Adrenal gland (tissue), 12 donors: ENCODE data around the gene LAMA4. TPM values are rescaled to one million over a fixed set of nuclear protein-coding genes. Genes with fewer than 3 reads are reported as not detected.

Experiments used
- DNase-seq, 7 donors: peaks; one replicate each; pipeline ENCODE4 v3.0.0-alpha.2; 2019 to 2020
- H3K27ac ChIP-seq, 5 donors: fragments of 200-600 bp; sonication (generic) in 4 of 5; 1 replicate in 3 of 5; 2 replicates in 2 of 5; pipeline versions ENCODE4 v1.5.1 to v1.8.0; 2016 to 2020; ENCODE audit warnings: mild to moderate bottlenecking in 1 of 5
- H3K27me3 ChIP-seq: fragments of 200-600 bp; 2 replicates; pipeline ENCODE4 v1.8.0; 2021
- H3K36me3 ChIP-seq, 2 donors: fragments of 200-600 bp; replicated peaks in 1 of 2; 1 replicate in 1 of 2; 2 replicates in 1 of 2; pipeline versions ENCODE4 v1.5.1 to v1.8.0; 2018 to 2022
- H3K4me1 ChIP-seq, 2 donors: fragments of 200-600 bp; replicated peaks in 1 of 2; 1 replicate in 1 of 2; 2 replicates in 1 of 2; pipeline versions ENCODE4 v1.5.1 to v1.8.0; 2018 to 2021
- H3K4me3 ChIP-seq, 4 donors: fragments of 200-600 bp; sonication (generic) in 3 of 4; one replicate each; pipeline ENCODE4 v1.5.1; 2016 to 2018
- H3K9me3 ChIP-seq, 3 donors: fragments of 200-600 bp; sonication (generic) in 1 of 3; replicated peaks in 1 of 3; 1 replicate in 2 of 3; 2 replicates in 1 of 3; pipeline versions ENCODE4 v1.5.1 to v1.8.0; 2016 to 2021
- CTCF ChIP-seq, 6 experiments: fragments of 450-650 bp in 4 of 6; fragments of 200-600 bp in 2 of 6; sonication (generic) in 1 of 6; IDR thresholded peaks; 1 replicate in 5 of 6; 2 replicates in 1 of 6; pipeline versions ENCODE4 v1.5.1 to v1.8.0; 2016 to 2021; ENCODE audit warnings: antibody characterized with exemption in 6 of 6, mild to moderate bottlenecking in 2 of 6, moderate library complexity in 1 of 6
- WGBS, 4 donors: extraction: QIAGEN DNeasy Blood & Tissue Kit in 2 of 4; methylation state at CpG; one replicate each; pipeline versions ENCODE4 v1.1.5 to v1.1.7; 2013 to 2017; 5-methylcytosine and 5-hydroxymethylcytosine counted together
- intact Hi-C, 2 donors: fragments of 100-400 bp; cut with DNase I; formaldehyde crosslinking; loops; one replicate each; pipeline versions ENCODE4 v1.14.1 to v1.15.0; 2022 to 2023
- polyA plus RNA-seq, 3 donors: library from polyadenylated mRNA; stranded (reverse); fragments of 200-250 nt in 2 of 3; fragments of 350-450 nt in 1 of 3; fragmentation: Illumina TruSeq in 1 of 3; extraction: RNeasy Lipid Tissue Mini Kit (QIAGEN cat#74804) in 1 of 3; gene quantifications; one replicate each; pipeline ENCODE4 v1.2.3, GENCODE V29; 2013 to 2014
- small RNA-seq, 2 donors: library from RNA; depleted of rRNA; stranded (forward); fragments of <200 nt; gene quantifications; one replicate each; pipeline ENCODE3, GENCODE V24; 2016
- total RNA-seq, 9 donors: library from RNA; depleted of rRNA in 4 of 9; stranded (reverse); fragments of >200 nt in 4 of 9; fragments of 120-200 nt in 1 of 9; fragmentation: NEBNext Ultra II Directional in 1 of 9; extraction: Animal tissue kit (Norgen Biotek cat#: 25700) in 1 of 9; gene quantifications; one replicate each; pipeline versions ENCODE4 v1.1.0 to v1.2.4, GENCODE V29; 2013 to 2023
- donor health status: healthy with polysubstance abuse.
- donor health status: Bipolar disorder and iron deficiency.
- donor health status: DM: yes; HTN: yes; CAD: no.
- donor health status: DM: no; HTN: no; CAD: no.
- donor health status: DM: no; HTN: no; CAD: no.
- donor health status: DM: yes; HTN: yes; CAD: no.

Gene LAMA4
- total and polyA plus RNA-seq, 12 donors, result 7.5 to 102 (median 23.3) TPM

GRCh38 chr6:112061605-112062004, 192.8 kb downstream of the LAMA4 start:
- Histone ChIP-seq H3K4me3 (no peak overlapping the region), H3K27ac (no peak overlapping the region), H3K9me3 (no peaks in the 10 kb centered on the region), H3K27me3 (no peaks in the 10 kb centered on the region), H3K4me1 (no peaks in the 10 kb centered on the region), H3K36me3 (no peaks in the 10 kb centered on the region)
- intact Hi-C loops, result no loop called here
- 88 to 94% (median 92%) methylated on average over 4 of the region's 4 CpGs for WGBS, 4 donors
- TF ChIP-seq CTCF (IDR thresholded peaks at IDR 0.05), result no peak
- no peak for DNase-seq

Small RNA genes within 50 kb of the gene (small RNA-seq; reads per million reads assigned to genes)
- gene RNU6-1226P, result 0 reads per million in 2 donors

Other genes with a start within 250 kb of the LAMA4 start
- gene CCN6, start 200.5 kb downstream of the LAMA4 start, total RNA-seq, result not detected
- not detected for gene CCN6, start 200.5 kb downstream of the LAMA4 start, polyA plus RNA-seq
- 10 to 100 TPM; 11.1 to 50.0 (median 21.5) TPM for gene TUBE1, start 167.1 kb downstream of the LAMA4 start, total RNA-seq
- gene TUBE1, start 167.1 kb downstream of the LAMA4 start, polyA plus RNA-seq, result 10 to 100 TPM; 12.1 to 22.2 (median 13.8) TPM
- 10 to 100 TPM in 7 of 9 donors, 1 to 10 TPM in 2; 6.5 to 55.1 (median 22.7) TPM for gene FAM229B, start 167.0 kb downstream of the LAMA4 start, total RNA-seq
- 10 to 100 TPM; 34.3 to 41.1 (median 39.7) TPM for gene FAM229B, start 167.0 kb downstream of the LAMA4 start, polyA plus RNA-seq
- gene RFPL4B, start 92.8 kb upstream of the LAMA4 start, total RNA-seq, result under 1 TPM in 1 of 9 donors, not detected in 8; 0.11 TPM
- not detected for gene RFPL4B, start 92.8 kb upstream of the LAMA4 start, polyA plus RNA-seq